Right atrium auricular region (tissue), 2 donors: ENCODE results near the gene STAM. TPM values are rescaled to one million over a fixed set of nuclear protein-coding genes. Genes with fewer than 3 reads are reported as not detected.

Experiments
- DNase-seq: peaks from one replicate; pipeline ENCODE4 v3.0.0-alpha.2; 2019; ENCODE audit warnings: low spot score
- H3K27ac ChIP-seq, 2 donors: fragments of 200-600 bp; sonication (generic); 1 replicate in 1 of 2; 2 replicates in 1 of 2; pipeline ENCODE4 v1.5.1; 2016 to 2019
- H3K27me3 ChIP-seq, 2 donors: fragments of 200-600 bp; sonication (generic); one replicate each; pipeline versions ENCODE4 v1.5.1 to v1.6.0; 2017 to 2019
- H3K36me3 ChIP-seq: fragments of 200-600 bp; sonication (generic); one replicate; pipeline ENCODE4 v1.5.1; 2016
- H3K4me1 ChIP-seq, 2 donors: fragments of 200-600 bp; sonication (generic); one replicate each; pipeline versions ENCODE4 v1.5.1 to v1.6.0; 2017 to 2019
- H3K4me3 ChIP-seq, 2 donors: fragments of 200-600 bp; sonication (generic); 1 replicate in 1 of 2; 2 replicates in 1 of 2; pipeline ENCODE4 v1.5.1; 2017 to 2019; ENCODE audit warnings: mild to moderate bottlenecking in 1 of 2, moderate library complexity in 1 of 2
- H3K9me3 ChIP-seq, 2 donors: fragments of 200-600 bp; sonication (generic); one replicate each; pipeline ENCODE4 v1.5.1; 2019
- total RNA-seq, 2 donors: library from RNA; depleted of rRNA; stranded (reverse); fragments of >200 nt; gene quantifications; one replicate each; pipeline ENCODE4 v1.1.0, GENCODE V29; 2016
- TF ChIP-seq, protein P1 (sequence below), 2 donors: fragments of 200-600 bp; sonication (generic); IDR thresholded peaks; one replicate each; pipeline ENCODE4 v1.5.1; 2019; ENCODE audit warnings: antibody characterized with exemption in 2 of 2

The STAM gene
- total RNA-seq, 2 donors from 2014 or later, result 28.9 to 38.0 TPM

DNA sequence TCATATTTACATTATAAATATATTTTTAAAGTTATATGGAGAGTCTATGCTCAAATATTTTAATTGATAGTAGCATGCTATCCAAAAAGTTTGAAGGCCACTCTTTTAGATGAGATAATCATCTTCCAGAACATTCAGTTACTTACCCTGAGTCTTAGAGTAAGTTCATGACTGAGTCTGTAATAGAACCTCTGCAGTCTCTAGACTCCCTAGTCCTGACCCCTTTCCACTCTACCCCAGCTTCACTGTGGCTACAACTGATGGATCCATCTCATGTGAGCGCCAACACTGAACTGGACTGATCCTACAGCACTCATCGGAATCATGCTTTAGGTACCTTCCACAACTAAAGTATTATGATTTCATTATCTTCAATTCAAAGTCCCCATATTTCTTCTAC lies 36.9 kb upstream of the STAM start:
- H3K27ac ChIP-seq, result no peak overlapping the region
- no peaks in the 10 kb centered on the region for H3K27me3 ChIP-seq
- TF ChIP-seq, protein P1, sequence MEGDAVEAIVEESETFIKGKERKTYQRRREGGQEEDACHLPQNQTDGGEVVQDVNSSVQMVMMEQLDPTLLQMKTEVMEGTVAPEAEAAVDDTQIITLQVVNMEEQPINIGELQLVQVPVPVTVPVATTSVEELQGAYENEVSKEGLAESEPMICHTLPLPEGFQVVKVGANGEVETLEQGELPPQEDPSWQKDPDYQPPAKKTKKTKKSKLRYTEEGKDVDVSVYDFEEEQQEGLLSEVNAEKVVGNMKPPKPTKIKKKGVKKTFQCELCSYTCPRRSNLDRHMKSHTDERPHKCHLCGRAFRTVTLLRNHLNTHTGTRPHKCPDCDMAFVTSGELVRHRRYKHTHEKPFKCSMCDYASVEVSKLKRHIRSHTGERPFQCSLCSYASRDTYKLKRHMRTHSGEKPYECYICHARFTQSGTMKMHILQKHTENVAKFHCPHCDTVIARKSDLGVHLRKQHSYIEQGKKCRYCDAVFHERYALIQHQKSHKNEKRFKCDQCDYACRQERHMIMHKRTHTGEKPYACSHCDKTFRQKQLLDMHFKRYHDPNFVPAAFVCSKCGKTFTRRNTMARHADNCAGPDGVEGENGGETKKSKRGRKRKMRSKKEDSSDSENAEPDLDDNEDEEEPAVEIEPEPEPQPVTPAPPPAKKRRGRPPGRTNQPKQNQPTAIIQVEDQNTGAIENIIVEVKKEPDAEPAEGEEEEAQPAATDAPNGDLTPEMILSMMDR (IDR thresholded peaks at IDR 0.05), result no peak
- H3K9me3 ChIP-seq, result no peaks in the 10 kb centered on the region
- H3K36me3 ChIP-seq, result no peaks in the 10 kb centered on the region
- no peak for DNase-seq
- H3K4me3 ChIP-seq, result no peak overlapping the region
- no peaks in the 10 kb centered on the region for H3K4me1 ChIP-seq

DNA sequence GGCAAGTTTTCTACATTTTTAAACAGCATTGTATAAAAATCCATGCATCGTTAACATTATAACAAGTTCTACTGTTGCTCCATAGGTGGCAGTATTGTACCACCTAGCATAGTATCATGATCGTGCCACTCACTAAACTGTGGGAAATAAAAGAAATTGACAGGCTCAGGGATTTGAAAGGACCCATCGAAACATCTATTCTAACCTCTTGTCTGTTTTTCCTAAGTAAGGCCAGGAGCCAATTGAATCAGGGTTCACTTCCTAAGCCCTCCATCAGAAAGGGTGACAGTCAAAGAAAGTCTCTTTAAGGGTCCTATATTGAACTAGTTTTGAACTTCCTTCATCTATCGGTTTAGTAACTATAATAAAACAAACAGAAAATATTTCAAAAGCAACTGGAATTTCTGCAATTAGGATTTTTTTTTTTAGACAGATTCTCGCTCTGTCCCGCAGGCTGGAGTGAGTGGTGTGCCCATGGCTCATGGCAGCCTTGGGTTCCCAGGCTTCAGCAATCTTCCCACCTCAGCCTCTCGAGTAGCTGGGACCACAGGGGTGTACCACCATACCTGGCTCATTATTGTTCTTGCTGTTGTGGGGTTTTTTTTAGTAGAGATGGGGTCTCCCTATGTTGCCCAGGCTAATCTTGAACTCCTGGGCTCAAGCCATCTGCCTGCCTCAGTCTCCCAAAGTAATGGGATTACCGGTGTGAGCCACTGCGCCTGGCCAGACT lies 36.2 kb upstream of the STAM start:
- Histone ChIP-seq H3K27ac (no peak overlapping the region), H3K4me3 (no peak overlapping the region), H3K36me3 (no peaks in the 10 kb centered on the region), H3K27me3 (no peaks in the 10 kb centered on the region), H3K4me1 (no peaks in the 10 kb centered on the region), H3K9me3 (no peaks in the 10 kb centered on the region)
- TF ChIP-seq, protein P1 (IDR thresholded peaks at IDR 0.05), result peak; percentile 68 to 90
- no peak for DNase-seq

DNA sequence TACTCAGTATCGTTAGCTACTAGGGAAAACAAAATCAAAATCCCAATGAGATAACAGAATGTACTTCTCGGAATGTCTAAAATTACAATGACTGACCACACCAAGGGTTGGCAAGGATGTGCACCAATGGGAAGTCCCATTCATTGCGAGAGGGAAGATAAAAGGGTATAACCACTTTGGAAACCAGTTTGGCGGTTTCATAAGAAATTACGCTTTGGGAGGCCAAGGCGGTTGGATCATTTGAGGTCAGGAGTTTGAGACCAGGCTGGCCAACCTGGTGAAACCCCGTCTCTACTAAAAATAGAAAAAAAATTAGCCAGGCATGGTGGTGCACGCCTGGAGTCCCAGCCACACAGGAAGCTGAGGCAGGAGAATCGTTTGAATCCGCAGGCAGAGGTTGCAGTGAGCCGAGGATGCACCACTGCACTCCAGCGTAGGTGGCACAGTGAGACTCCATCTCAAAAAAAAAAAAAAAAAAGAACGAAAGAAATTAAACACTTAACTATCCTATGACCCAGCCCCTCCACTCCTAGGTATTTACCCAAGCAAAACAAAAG lies 34.4 kb upstream of the STAM start:
- no peak for DNase-seq
- Histone ChIP-seq H3K27me3 (no peaks in the 10 kb centered on the region), H3K4me1 (peaks cover 0 to 9% of the 10 kb centered on the region in 2 donors), H3K27ac (no peak overlapping the region), H3K4me3 (no peak overlapping the region), H3K36me3 (no peaks in the 10 kb centered on the region), H3K9me3 (no peaks in the 10 kb centered on the region)
- TF ChIP-seq, protein P1 (IDR thresholded peaks at IDR 0.05), result no peak

DNA sequence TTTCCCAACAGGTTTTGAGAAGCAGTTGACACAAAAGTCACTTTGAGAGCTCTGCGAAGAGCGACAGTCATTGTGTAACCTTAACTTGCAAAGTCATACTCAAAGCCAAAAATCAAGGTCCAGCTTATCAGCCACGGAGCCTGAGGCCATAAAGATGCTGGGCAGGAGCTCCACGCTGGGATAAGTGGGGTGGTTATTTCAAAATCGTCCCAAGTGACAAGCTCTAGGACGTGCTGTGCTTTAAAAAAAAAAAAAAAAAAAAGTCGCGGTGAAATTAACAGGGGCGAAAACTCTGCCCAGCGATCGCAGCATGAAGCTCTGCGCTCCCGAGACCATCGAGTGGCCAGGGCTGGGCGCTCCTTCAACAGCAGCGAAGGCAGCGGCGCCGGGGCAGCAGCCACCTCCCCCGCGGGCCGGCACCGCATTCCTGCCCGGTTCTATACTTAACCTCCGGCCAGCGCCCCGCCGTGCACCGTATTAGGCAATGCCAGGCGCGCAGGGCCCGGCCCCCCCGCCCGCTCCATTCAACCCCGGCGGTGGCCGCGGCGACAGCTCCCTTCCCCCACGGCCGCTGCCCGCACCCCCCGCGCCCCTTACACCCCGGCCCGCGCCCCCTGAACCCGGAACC lies 27.4 kb upstream of the STAM start:
- H3K27me3 ChIP-seq, result no peaks in the 10 kb centered on the region
- H3K36me3 ChIP-seq, result peaks cover 10% of the 10 kb centered on the region
- TF ChIP-seq, protein P1 (IDR thresholded peaks at IDR 0.05), result no peak
- H3K4me3 ChIP-seq, result peak overlapping the region; percentile 72 to 75
- peaks cover 0 to 16% of the 10 kb centered on the region in 2 donors for H3K4me1 ChIP-seq
- peak; percentile 78 for DNase-seq
- no peaks in the 10 kb centered on the region for H3K9me3 ChIP-seq
- H3K27ac ChIP-seq, result peak overlapping the region; percentile 91 to 99

DNA sequence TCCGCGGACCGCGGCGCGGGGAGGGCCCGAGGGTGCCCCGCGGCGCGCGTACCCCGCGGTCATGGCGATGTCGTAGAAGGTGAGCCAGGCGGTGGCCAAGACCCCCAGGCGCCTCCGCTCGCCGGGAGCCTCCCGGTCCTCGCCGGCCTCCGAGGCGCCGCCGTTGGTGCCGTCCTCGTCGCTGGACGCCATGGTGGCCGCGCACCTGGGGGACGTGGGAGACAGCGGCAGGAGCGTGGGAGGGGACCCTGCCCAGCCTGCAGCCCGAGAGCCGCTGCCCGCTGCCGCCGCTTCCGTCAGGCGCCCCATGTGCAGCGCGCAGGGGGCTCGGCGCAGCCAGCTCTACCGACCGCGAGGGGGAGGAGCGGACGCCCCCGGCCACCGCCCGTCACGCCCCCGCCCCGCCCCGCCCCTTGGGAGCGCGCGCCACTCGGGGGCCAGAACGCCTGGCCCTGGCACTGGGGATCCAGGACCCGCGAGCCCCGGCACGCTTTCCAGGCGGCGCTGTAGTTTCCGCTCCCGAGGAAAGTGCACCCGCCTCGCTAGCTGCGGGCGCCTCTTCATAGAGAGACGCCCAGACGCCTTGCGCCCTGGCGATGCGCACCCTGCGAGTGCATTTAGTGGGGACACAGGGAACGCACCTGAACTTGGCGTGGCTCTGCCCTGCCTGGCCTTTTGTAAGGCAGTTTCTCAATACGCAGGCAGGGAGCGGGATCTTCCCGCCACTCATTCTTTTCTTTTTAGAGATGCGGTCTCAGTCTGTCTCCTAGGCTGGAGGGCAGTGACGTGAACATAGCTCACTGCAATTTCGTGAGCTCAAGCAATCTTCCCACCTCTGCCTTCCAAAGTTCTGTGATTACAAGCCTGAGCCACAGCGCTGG lies 26.7 kb upstream of the STAM start, which contains the start of gene HACD1:
Gene HACD1 (minus strand): TSS at position 344 of the 881 bp plus-strand sequence. CDS start 35 bp downstream, at position 309.
- Histone ChIP-seq H3K27ac (peak within 1 kb of the TSS; percentile 91 to 99), H3K36me3 (peaks cover 10% of the 10 kb centered on the region), H3K27me3 (no peaks in the 10 kb centered on the region), H3K4me1 (peaks cover 0 to 16% of the 10 kb centered on the region in 2 donors), H3K9me3 (no peaks in the 10 kb centered on the region), H3K4me3 (peak within 1 kb of the TSS; percentile 72 to 75)
- TF ChIP-seq, protein P1 (IDR thresholded peaks at IDR 0.05), result peak in 1 of 2 donors; percentile 59
- peak; percentile 70 for DNase-seq
